ENCODE data around the gene CFAP298.

DNA sequence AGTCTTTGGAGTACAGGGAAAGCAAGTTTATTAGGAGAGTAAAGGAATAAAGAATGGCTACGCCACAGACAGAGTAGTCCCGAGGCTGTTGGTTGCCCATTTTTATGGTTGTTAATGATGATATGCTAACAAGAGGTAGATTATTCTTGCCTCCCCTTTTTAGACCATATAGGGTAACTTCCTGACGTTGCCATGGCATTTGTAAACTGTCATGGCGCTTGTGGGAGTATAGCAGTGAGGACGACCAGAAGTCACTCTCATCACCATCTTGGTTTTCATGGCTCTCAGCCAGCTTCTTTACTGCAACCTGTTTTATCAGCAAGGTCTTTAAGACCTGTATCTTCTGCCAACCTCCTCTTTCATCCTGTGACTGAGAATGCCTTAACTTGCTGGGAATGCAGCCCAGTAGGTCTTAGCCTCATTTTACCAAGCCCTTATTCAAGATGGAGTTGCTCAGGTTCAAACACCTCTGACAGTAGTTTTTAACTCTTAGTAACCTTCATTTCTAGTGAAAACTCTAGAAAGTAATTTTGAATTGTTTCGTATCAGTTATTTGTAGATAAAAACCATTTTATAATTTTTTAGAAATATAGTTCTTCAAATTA, 53.1 kb downstream of the CFAP298 start:
- TF ChIP-seq, protein P1, sequence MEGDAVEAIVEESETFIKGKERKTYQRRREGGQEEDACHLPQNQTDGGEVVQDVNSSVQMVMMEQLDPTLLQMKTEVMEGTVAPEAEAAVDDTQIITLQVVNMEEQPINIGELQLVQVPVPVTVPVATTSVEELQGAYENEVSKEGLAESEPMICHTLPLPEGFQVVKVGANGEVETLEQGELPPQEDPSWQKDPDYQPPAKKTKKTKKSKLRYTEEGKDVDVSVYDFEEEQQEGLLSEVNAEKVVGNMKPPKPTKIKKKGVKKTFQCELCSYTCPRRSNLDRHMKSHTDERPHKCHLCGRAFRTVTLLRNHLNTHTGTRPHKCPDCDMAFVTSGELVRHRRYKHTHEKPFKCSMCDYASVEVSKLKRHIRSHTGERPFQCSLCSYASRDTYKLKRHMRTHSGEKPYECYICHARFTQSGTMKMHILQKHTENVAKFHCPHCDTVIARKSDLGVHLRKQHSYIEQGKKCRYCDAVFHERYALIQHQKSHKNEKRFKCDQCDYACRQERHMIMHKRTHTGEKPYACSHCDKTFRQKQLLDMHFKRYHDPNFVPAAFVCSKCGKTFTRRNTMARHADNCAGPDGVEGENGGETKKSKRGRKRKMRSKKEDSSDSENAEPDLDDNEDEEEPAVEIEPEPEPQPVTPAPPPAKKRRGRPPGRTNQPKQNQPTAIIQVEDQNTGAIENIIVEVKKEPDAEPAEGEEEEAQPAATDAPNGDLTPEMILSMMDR (IDR thresholded peaks at IDR 0.05), result no peak
- no peak for TF ChIP-seq POLR2A (IDR thresholded peaks at IDR 0.05)

Data from thyroid gland (tissue), 4 donors.